Suppressor macrophage (primary cell): ENCODE results near the gene LTA4H.
"Not testable (repeated sequence)": the region's sequence is repeated elsewhere in the genome, so short reads cannot be mapped to it uniquely, and the experiment has no call there.

ENCODE experiments used
- DNase-seq, 4 experiments: peaks; one replicate each; pipeline ENCODE4 v3.0.0-alpha.2; 2020 to 2022
- total RNA-seq, 17 experiments: gene quantifications; one replicate each; lab custom pipeline; 2026; ENCODE audit warnings: mixed read lengths in 6 of 17, inconsistent platforms in 3 of 17; lab: John Stamatoyannopoulos, UW

The LTA4H gene
- total RNA-seq, result 60.6 to 334 (median 172) reads per million in 17 experiments

DNA sequence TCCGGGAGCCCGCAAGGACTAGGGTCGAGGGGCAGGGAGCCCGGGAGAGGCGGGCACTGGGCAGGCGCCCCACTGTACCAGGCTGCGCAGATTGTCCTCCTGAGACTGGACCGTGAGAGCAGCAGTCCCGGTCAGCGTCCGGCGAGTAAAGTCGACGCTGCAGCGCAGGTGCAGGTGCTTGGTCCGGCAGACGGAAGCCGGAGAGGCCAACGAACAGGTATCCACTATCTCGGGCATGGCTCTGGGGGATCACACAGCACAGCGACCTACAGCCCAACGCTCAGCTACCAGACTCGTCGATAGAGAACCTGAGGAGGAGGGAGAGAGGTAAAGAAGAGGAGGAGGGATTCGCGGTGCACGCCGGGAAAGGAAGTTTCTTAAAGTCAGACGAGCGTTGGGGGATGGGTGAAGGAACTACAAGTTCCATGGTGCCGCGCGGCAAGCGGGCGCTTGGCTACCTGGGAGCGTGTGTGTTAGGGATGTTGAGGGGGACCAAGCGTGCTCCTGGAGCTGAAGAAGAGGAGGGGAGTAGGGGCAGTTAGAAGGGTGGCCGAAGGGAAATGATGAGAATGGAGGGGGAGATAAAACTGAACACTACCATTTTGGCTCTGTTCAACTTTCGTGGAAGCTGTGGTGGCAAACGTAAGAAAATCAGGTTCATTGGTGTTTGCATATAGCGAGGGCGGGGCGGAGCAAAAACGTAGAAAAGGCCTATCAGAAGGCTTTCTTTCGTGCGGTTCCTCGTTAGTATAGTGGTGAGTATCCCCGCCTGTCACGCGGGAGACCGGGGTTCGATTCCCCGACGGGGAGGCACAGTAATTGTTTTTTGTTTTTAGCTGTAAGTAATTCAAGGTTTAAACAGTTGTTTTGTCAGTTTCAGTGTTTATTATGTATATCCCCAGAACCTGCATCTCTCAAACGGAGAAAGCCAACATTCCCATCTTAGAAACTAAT, at the start of gene LTA4H:
Gene LTA4H, minus strand, starts transcription at position 305 of the 954 bp plus-strand sequence. Its CDS starts 68 bp downstream, at position 237.
- peak; percentile 97 to 99 (median 98) for DNase-seq

DNA sequence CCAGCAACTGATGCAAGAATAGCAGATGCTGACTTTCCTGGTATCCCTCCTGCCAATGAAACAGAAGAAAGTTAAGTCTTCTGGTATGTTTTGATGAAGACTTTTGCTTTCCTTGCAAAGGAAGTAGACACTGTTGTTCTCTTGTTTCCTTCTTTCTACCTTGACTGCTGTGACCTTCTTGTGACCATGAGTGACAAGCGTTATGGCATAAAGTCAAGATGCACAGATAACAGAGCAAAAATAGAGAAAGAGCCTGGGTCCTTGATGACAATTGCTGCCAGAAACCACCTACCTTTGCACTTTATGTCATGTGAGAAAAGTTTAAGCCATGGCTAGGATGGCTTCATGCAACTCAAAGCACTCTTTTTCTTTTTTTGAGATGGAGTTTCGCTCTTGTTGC, 49.2 kb upstream of the LTA4H start:
- no peak for DNase-seq

DNA sequence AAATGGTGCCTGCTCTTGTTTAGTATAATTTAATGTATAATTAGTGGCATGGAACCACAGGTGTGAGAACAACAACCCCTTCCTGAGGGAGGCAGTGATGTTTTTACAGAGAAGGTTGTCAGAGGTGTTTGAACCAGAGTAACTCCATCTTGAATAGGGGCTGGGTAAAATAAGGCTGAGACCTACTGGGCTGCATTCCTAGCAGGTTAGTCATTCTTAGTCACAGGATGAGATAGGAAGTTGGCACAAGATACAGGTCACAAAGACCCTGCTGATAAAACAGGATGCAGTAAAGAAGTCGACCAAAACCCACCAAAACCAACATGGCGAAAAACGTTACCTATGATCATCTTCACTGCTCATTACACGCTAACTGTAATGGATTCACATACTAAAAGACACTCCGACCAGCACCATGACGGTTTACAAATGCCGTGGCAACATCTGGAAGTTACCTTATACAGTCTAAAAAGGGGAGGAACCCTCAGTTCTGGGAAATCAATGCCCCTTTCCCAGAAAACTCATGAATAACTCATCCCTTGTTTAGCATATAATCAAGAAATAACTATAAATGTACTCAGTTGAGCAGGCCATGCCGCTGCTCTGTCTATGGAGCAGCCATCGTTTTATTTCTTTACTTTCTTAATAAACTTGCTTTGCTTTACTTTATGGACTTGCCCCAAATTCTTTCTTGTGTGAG, 47.8 kb upstream of the LTA4H start:
- DNase-seq, result no peak

DNA sequence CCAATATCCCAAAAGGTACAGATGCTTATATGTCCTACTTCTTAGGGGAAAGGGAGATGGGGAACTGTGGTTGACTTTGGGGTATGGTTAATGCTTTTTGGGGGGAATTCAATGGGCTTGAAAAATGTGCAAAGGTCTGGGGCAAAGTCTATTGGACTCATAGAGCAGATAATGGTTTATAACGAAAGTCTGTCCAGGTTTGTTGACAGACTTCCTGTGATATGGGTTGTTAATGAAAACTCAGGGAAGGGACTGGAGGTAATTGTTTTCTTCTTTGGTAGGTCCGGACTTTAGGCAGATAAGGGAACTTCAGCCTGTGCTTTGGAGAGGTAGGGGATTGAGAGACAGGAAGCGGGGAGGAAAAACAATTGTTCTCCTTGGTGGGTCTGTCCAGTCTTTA, 46.2 kb upstream of the LTA4H start:
- no peak for DNase-seq

DNA sequence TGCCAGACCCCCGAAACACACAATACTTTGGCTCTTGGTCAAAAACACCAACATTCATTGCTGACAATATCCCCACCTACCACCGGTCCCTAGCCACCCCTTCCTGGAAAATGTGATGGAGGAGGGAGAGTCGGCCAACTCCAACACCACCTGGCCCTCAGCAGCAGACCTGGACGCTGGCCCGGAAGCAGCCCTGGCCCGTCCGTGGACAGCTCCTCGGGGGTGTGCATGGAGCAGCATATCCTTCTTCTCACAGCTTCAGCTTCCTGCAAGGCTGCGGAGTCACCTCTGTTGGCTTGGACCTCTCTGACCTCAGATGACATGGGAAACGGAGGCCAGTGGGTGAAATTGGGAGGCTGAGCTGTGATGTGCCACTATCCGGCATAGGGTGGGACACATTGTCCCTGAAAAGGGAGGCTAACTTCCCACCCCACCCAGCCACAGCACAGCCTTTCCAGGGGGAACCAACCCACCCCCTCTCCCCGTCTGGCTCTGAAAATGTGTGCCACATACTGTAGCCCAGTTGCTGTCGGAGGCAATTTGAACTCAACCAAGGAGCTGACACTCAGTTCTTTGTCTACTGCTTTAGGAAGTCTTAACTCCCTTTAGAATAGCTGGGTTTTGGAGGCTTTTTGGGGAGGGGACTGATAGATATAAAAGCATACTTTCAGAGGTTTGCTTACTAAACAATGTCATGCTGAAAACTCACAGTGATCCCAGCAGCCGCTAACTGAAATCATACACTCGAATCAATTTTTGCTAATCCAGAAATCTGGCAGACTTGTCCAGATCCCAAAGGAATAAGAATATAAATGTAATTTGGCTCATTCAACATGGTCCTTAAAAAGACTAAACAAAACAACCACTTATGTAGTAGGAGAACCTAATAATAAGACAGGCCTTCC, 43.1 kb upstream of the LTA4H start:
- DNase-seq, result no peak

DNA sequence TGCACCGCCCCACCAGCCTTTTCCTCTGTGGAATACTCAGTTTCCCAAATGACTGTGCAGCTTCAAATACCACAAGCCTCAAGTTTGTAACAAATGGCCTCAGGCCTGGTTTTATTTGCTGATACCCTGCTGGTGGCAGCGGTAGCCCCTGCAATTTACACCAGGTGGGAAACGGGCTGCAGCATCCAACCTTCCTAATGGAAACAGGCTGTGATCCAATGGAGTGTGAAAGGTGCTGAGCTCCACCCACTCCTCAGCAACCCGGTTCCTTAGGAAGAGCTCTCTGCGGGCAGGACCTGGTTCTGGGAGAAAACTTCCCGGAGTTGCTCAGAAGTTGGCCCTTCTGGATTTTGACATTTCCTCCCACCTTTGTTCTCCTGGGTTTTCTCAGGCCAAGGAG, 41.7 kb upstream of the LTA4H start:
- DNase-seq, result no peak

DNA sequence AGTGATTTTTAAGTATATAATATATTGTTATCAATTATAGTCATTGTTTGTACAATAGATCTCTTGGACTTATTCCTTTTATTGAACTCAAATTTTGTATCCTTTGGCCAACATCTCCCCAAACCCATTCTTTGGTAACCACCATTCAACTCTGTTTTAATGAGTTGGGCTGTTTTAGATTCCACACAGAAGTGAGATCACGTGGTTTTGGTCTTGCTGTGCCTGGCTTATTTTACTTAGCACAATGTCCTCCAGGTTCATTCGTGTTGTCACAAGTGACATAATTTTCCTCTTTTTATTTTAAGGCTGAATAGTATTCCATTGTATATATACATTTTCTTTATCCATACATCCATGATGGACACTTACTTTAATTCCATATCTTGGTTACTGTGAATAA, 40.2 kb upstream of the LTA4H start:
- DNase-seq, result no peak

DNA sequence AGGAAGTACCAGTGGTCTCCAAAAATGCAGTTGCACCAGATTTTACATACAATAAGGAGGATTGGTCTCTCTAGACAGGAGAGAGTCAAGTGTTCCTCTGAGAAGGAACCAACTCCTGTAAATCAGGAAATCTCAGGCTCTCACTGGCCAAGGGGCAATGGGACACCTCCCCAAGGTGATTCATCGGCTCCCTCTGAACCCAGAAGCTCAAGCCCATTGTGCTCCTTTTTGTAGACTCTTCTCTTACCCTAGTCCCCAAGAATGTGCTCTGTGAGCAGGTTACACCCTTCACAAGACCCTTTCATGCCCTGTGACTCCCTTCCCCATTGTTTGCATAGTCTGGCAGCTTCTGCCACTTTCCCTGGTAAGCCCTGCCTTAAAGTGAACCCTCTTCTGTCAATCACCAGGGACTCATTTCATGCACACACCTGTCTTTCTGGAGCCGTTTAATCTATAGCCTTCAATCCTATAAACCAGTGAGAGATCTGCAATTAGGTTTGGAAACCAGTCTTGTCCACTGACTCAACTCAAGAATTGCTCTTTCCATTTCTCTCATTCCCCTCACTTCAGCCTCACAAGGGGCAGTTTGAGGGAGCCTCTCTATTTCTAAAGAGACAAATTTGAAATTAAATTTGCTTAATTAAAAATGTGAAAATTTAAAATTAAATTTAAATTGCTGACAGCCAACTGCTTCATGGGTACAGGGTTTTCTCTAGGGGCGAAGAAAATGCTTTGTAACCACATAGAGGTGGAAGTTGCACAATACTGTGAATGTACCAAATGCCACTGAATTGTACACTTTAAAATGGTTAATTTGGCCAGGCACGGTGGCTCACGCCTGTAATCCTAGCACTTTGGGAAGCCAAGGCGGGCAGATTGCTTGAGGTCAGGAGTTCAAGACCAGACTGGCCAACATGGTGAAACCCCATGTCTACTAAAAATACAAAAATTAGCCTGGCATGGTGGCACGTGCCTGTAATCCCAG, 38.3 kb upstream of the LTA4H start:
- peak in 3 of 4 experiments; percentile 27 to 52 (median 28) for DNase-seq

DNA sequence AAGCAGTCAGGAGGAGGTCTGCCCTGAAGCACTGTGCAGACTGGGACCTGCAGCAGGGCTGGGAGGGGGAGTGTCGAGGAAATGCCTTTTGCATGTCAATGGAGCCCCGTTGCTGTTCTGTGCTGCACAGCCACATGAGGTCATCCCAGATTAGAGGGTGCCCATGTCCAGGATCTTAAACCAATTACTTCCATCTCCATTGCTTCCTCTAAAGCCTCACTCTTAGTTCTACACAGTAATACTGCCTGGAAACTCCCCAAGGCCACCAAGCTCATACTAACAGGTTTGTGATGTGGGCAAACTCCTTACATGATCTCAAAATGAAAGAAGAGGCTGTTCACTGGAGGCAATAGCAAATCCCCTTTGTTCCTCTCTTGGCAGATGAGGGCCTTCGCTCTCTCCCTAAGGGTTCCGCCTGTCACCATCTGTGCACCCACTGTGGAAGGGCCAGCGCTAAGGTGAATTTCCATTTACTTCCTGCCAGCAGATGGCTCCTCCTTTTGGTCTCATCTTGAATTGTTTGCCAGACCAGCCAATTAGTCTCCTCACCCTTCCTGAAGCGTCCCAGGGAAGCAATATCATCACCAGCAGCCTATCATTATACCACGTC, 35.4 kb upstream of the LTA4H start:
- DNase-seq, result peak in 3 of 4 experiments; percentile 28 to 40 (median 30)

DNA sequence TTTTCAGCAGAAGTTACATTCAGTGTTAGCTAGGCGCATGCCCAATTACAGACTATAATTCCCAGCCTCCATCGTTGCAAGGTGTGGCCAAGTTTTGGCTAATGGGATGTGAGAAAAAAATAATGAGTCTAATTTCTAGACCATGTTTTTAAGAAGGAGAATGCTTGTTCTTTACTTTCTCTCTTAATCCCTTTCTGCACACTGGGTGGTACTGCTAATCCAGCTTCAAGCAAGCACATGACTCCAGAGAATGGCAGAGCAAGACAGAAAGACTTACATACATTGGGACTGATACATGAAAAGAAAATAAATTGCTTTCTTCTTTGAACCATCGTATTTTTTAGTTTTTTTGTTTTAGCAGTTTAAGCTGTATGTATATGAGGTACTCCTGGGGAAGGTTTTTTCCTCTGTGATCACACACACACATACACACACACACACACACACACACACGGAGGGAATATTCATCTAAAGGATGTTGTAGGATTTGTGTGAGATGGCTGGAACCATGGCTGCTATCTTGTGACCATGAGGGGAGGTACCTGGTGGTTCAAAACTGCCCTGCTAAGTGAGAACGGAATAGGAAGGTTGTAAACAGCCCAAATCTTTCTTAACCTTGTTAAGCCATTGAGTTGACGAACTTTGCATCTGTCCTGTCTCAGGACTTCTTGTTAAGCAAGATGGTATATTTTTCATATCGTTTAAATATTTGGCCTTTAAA, 34.3 kb upstream of the LTA4H start:
- DNase-seq, result no peak

DNA sequence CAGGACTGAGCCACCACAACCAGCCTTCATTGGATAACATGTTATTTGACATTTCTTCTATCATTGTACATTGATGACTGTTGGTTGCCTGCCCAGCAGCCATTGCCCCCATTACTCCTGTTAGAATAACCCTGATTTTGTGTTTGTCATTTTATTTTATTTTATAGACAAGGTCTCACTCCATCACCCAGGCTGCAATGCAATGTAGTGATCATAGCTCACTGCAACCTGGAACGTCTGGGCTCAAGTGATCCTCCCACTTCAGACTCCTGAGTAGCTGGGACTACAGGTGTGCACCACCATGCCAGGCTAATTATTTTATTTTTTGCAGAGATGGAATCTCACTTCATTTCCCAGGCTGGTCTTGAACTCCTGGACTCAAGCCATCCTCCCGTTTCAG, 33.2 kb upstream of the LTA4H start:
- no peak for DNase-seq

DNA sequence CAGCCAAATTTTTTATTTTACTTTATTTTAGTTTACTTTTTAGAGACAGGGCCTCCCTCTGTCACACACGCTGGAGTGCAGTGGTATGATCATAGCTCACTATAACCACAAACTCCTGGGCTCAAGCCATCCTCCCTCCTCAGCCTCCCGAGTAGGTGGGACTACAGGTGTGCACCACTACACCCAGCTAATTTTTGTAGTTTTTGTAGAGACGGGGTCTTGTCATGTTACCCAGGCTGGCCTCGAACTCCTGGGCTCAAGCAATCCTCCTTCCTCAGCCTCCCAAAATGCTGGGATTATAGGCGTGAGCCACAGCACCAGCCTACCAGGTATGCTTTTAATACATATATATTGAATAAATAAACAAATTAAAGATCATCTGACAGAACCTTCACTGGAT, 32.7 kb upstream of the LTA4H start:
- no peak for DNase-seq

DNA sequence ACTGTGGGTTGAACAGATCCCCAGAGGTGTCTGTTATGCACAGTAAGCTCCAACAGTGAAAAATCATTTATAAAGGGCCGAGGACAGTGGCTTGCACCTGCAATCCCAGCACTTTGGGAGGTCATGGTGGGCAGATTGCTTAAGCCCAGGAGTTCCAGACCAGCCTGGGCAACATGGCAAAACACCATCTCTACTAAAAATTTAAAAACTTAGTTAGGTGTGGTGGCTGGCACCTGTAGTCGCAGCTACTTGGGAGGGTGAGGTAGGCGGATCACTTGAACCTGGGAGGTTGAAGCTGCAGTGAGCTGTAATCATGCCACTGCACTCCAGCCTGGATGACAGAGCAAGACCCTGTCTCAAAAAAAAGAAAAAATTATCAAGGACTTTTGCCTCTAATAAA, 30.4 kb upstream of the LTA4H start:
- DNase-seq, result not testable (repeated sequence)

DNA sequence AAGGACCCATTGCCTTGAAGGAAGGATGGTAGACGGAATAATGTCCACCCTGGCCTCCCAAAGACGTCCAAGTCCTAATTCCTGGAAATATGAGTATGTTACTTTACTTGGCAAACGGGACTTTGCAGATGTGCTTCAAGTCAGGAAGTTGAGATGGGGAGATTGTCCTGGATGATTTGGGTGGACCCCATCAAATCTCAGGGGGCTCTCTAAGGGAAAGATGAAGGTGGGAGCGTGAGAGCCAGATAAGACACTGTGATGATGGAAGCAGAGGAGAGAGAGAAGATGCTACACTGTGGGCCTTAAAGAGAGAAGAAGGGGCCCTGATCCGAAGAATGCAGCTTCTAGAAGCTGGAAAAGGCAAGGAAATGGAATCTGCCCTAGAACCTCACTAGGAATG, 29.6 kb upstream of the LTA4H start:
- no peak for DNase-seq

DNA sequence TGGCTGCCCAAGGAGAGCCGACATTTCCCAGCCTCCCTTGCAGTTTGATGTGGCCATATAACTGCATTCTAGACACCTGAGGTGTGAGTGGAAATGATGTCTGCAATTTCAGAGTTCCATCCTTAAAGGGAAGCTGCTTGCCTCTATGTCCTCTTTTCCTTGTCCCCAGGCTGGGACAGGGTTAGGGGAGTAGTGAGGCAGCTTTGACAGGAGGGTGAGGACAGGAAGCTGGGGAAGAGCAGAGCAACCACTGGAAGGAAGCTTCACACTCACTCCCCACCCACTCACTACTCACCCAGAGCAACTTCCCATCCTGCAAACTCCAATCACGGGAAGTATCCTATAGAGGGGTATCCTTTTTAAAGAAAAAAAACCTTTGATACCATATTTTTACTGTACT, 28.9 kb upstream of the LTA4H start:
- DNase-seq, result peak; percentile 46 to 76 (median 72)

DNA sequence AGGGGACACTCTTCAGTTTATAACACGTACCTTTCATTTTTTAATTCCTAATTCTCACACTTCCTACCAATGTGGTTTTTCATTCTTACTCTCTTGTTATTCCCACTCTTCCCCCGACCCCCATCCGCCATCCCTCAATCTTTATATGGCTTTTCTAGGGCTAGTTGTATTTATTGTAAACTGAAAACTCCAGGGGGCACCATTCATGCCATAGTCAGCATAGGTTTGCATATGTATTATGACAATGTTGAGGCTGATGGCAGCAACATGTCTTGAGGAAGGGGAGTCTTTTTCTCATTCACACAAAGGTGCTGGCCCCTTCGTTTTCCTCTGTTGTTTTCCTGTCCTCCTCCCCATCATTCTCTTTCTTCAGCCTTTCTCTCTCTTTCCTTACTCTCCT, 27.7 kb upstream of the LTA4H start:
- DNase-seq, result peak in 1 of 4 experiments; percentile 15

DNA sequence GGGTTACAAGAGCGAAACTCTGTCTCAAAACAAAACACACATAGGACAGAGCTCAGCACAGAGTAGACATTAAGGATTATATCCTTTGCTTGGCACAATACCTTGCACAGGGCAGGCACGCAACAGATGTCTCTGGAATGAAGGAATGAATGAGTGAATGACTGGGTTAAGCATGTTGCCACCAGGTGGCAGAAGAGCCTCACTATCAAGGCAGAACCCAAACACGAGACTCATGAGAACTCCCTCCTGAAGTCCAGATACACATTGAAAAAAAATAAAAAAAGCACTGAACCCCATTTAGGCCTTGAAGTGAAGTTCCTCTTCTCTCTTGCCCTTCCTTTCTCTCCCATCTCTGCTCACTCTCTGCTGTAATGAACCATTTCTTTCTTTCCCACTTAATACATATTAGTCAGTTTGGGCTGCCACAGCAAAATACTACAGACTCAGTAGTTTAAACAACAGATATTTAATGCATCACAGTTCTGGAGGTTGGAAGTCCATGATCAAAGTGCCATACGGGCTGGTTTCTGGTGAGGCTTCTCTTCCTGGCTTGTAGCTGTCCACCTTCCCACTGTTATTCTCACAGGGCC, 26.6 kb upstream of the LTA4H start:
- DNase-seq, result peak; percentile 88 to 94 (median 90)

DNA sequence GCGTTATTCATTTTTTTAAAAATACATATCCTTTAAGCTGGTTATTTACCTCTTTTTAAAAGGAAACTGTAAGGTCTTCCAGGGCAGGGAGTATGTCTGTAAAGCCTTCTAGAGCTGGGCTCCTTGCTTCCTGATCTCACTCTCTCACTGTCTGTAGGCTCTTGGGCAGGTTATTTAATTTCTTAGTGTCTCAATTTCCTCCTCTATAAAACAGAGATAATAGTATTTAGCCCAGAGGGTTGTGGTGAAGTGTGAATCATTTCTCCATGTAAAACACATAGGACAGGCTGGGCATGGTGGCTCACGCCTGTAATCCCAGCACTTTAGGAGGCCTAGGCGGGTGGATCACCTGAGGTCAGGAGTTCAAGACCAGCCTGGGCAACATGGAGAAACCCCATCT, 25.9 kb upstream of the LTA4H start:
- no peak for DNase-seq

DNA sequence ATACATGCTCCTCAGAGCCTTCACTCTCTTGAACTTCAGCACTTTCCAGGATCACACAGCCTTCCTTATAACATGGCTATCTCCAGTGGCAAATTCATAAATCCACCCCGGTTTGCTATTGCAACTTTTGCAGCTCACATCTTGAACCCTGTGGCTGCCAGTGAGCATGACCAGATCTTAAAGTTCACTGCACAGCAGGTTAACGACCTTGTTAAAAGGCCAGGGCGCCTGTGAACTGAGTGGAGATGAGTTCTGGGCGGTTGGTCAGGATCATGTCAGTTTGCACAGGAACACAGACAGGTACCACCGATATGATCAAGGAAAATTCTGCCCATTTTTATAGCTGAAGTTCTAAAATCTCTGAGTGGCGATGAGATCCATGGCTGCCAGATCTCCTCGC, 24.7 kb upstream of the LTA4H start:
- DNase-seq, result no peak
